Liver (tissue), 9 donors: ENCODE data around the gene FAM83D. TPM values are rescaled to one million over a fixed set of nuclear protein-coding genes. Genes with fewer than 3 reads are reported as not detected.

ENCODE experiments used
- DNase-seq: peaks from one replicate; pipeline ENCODE4 v3.0.0-alpha.2; 2017; ENCODE audit warnings: low spot score
- H3K27ac ChIP-seq, 2 donors: one replicate each; pipeline ENCODE4 v1.7.0; 2013; ENCODE audit warnings: inconsistent platforms in 2 of 2, low read length in 2 of 2, control low read depth in 1 of 2, low read depth in 1 of 2, mild to moderate bottlenecking in 1 of 2
- H3K27me3 ChIP-seq, 4 donors: one replicate each; pipeline versions ENCODE4 v1.6.1 to v1.7.0; 2013; ENCODE audit warnings: low read length in 3 of 4, inconsistent platforms in 1 of 4, mild to moderate bottlenecking in 1 of 4, moderate library complexity in 1 of 4; ENCODE audit not compliant: control insufficient read depth in 4 of 4, insufficient read depth in 4 of 4
- H3K36me3 ChIP-seq, 4 donors: one replicate each; pipeline versions ENCODE4 v1.6.1 to v1.7.0; 2013; ENCODE audit warnings: low read length in 3 of 4, mild to moderate bottlenecking in 3 of 4, low read depth in 1 of 4, moderate library complexity in 1 of 4; ENCODE audit not compliant: control insufficient read depth in 4 of 4, insufficient read depth in 3 of 4
- H3K4me1 ChIP-seq, 4 donors: one replicate each; pipeline versions ENCODE4 v1.6.1 to v1.7.0; 2013; ENCODE audit warnings: low read length in 3 of 4, mild to moderate bottlenecking in 3 of 4, moderate library complexity in 1 of 4; ENCODE audit not compliant: control insufficient read depth in 4 of 4, insufficient read depth in 4 of 4
- H3K4me3 ChIP-seq, 3 donors: one replicate each; pipeline versions ENCODE4 v1.6.1 to v1.7.0; 2013; ENCODE audit warnings: low read length in 3 of 3, control low read depth in 1 of 3, low read depth in 1 of 3, mild to moderate bottlenecking in 1 of 3
- H3K9ac ChIP-seq, 2 donors: one replicate each; pipeline ENCODE4 v1.7.0; 2013; ENCODE audit warnings: low read length in 2 of 2, mild to moderate bottlenecking in 2 of 2, moderate library complexity in 2 of 2, control low read depth in 1 of 2, low read depth in 1 of 2
- H3K9me3 ChIP-seq, 4 donors: one replicate each; pipeline versions ENCODE4 v1.6.1 to v1.7.0; 2013; ENCODE audit warnings: low read length in 3 of 4; ENCODE audit not compliant: control insufficient read depth in 4 of 4
- ATF3 ChIP-seq: IDR thresholded peaks from 2 replicates; pipeline ENCODE4 v1.6.1; 2016; ENCODE audit warnings: antibody characterized with exemption
- CTCF ChIP-seq: fragments of 150-350 bp; IDR thresholded peaks from 2 replicates; pipeline ENCODE4 v1.5.1; 2017; ENCODE audit warnings: improper control_type of control experiment, low read depth, low read length; ENCODE audit not compliant: missing input control
- EGR1 ChIP-seq, 2 donors: IDR thresholded peaks; 2 replicates each; pipeline ENCODE4 v1.6.1; 2016 to 2018; ENCODE audit warnings: antibody characterized with exemption in 2 of 2, low read depth in 2 of 2
- FOXA1 ChIP-seq: IDR thresholded peaks from 2 replicates; pipeline ENCODE4 v1.6.1; 2016; ENCODE audit warnings: antibody characterized with exemption
- FOXA2 ChIP-seq: IDR thresholded peaks from 2 replicates; pipeline ENCODE4 v1.6.1; 2016; ENCODE audit warnings: antibody characterized with exemption
- HNF4G ChIP-seq: IDR thresholded peaks from 2 replicates; pipeline ENCODE4 v1.6.1; 2016; ENCODE audit warnings: antibody characterized with exemption
- JUND ChIP-seq, 2 donors: IDR thresholded peaks; 2 replicates each; pipeline ENCODE4 v1.6.1; 2016; ENCODE audit warnings: antibody characterized with exemption in 2 of 2
- MAX ChIP-seq: IDR thresholded peaks from 2 replicates; pipeline ENCODE4 v1.6.1; 2016; ENCODE audit warnings: antibody characterized with exemption
- NR2F2 ChIP-seq: IDR thresholded peaks from 2 replicates; pipeline ENCODE4 v1.6.1; 2016; ENCODE audit warnings: antibody characterized with exemption
- RAD21 ChIP-seq, 2 donors: IDR thresholded peaks; 2 replicates each; pipeline ENCODE4 v1.6.1; 2016; ENCODE audit warnings: antibody characterized with exemption in 2 of 2, mild to moderate bottlenecking in 2 of 2
- REST ChIP-seq: IDR thresholded peaks from 2 replicates; pipeline ENCODE4 v1.6.1; 2016; ENCODE audit warnings: antibody characterized with exemption, mild to moderate bottlenecking
- RXRA ChIP-seq, 2 donors: IDR thresholded peaks; 2 replicates each; pipeline ENCODE4 v1.6.1; 2017 to 2018; ENCODE audit warnings: antibody characterized with exemption in 2 of 2, mild to moderate bottlenecking in 1 of 2
- SP1 ChIP-seq: IDR thresholded peaks from 2 replicates; pipeline ENCODE4 v1.6.1; 2018; ENCODE audit warnings: antibody characterized with exemption, mild to moderate bottlenecking
- TAF1 ChIP-seq: conservative IDR thresholded peaks from 2 replicates; pipeline ENCODE4 v1.6.1; 2016; ENCODE audit warnings: antibody characterized with exemption, mild to moderate bottlenecking
- YY1 ChIP-seq: IDR thresholded peaks from 2 replicates; pipeline ENCODE4 v1.6.1; 2016; ENCODE audit warnings: antibody characterized with exemption, mild to moderate bottlenecking
- ZBTB33 ChIP-seq: IDR thresholded peaks from 2 replicates; pipeline ENCODE4 v1.6.1; 2016; ENCODE audit warnings: antibody characterized with exemption
- WGBS: extraction: QIAGEN DNeasy Blood & Tissue Kit; methylation state at CpG from one replicate; pipeline ENCODE4 v1.1.7; 2013; 5-methylcytosine and 5-hydroxymethylcytosine counted together
- polyA plus RNA-seq, 2 donors: library from polyadenylated mRNA; stranded (reverse) in 1 of 2; unstranded in 1 of 2; fragments of 200-250 nt in 1 of 2; fragments of >200 nt in 1 of 2; fragmentation: Nextera tagmentation in 1 of 2; extraction: Ambion mirVana in 1 of 2; gene quantifications; one replicate each; pipeline versions ENCODE4 v1.2.1 to v1.2.3, GENCODE V29; 2013 to 2015
- total RNA-seq, 2 donors: library from RNA; depleted of rRNA; stranded (reverse); fragments of >200 nt; gene quantifications; one replicate each; pipeline ENCODE4 v1.2.3, GENCODE V29; 2014
- donor health status: healthy.
- donor health status: healthy.
- donor health status: healthy.
- donor health status: healthy.
- donor health status: healthy.

Gene FAM83D
- total and polyA plus RNA-seq, 4 donors, result 1.1 to 28.2 (median 2.7) TPM

- no peak for DNase-seq
- H3K9ac ChIP-seq, result no peak overlapping the region
- WGBS, result 58% methylated on average over 5 of the region's 5 CpGs
- H3K9me3 ChIP-seq, result peaks cover 0 to 2% (median under 1%) of the 10 kb centered on the region in 4 donors
- no peak overlapping the region for H3K27ac ChIP-seq
- no peaks in the 10 kb centered on the region for H3K4me1 ChIP-seq
- no peaks in the 10 kb centered on the region for H3K36me3 ChIP-seq
- no peaks in the 10 kb centered on the region for H3K27me3 ChIP-seq
- TF ChIP-seq YY1 (no peak), FOXA2 (no peak), RXRA (IDR thresholded peaks at IDR 0.05) (no peak), NR2F2 (no peak), ATF3 (no peak), ZBTB33 (no peak), MAX (no peak), TAF1 (no peak), HNF4G (no peak), RAD21 (IDR thresholded peaks at IDR 0.05) (no peak), CTCF (no peak), REST (no peak), EGR1 (IDR thresholded peaks at IDR 0.05; ENCODE audit: low read depth in 2 of 2) (no peak), FOXA1 (no peak), SP1 (no peak)
- no peak overlapping the region for H3K4me3 ChIP-seq
These were observed 22.9 kb upstream of the FAM83D start for GRCh38 chr20:38903335-38903734.

- no peaks in the 10 kb centered on the region for H3K4me1 ChIP-seq
- peaks cover 0 to 2% (median under 1%) of the 10 kb centered on the region in 4 donors for H3K9me3 ChIP-seq
- no peak overlapping the region for H3K9ac ChIP-seq
- H3K27me3 ChIP-seq, result no peaks in the 10 kb centered on the region
- 95% methylated on average over 1 of the region's 1 CpG for WGBS
- H3K27ac ChIP-seq, result no peak overlapping the region
- no peak for DNase-seq
- H3K36me3 ChIP-seq, result no peaks in the 10 kb centered on the region
- no peak for TF ChIP-seq JUND (IDR thresholded peaks at IDR 0.05)
- TF ChIP-seq RAD21 (IDR thresholded peaks at IDR 0.05), result no peak
- TF ChIP-seq MAX, result no peak
- TF ChIP-seq REST, result no peak
- TF ChIP-seq FOXA1, result no peak
- no peak for TF ChIP-seq NR2F2
- no peak overlapping the region for H3K4me3 ChIP-seq
These were observed 20.8 kb upstream of the FAM83D start for GRCh38 chr20:38905375-38905774.
